ENCODE measurements around the gene PES1.
A peak's percentile ranks its signal among the peaks of the same experiment; 100 is the strongest.
"Not testable (repeated sequence)": the region's sequence is repeated elsewhere in the genome, so short reads cannot be mapped to it uniquely, and the experiment has no call there.

PES1 gene

DNA sequence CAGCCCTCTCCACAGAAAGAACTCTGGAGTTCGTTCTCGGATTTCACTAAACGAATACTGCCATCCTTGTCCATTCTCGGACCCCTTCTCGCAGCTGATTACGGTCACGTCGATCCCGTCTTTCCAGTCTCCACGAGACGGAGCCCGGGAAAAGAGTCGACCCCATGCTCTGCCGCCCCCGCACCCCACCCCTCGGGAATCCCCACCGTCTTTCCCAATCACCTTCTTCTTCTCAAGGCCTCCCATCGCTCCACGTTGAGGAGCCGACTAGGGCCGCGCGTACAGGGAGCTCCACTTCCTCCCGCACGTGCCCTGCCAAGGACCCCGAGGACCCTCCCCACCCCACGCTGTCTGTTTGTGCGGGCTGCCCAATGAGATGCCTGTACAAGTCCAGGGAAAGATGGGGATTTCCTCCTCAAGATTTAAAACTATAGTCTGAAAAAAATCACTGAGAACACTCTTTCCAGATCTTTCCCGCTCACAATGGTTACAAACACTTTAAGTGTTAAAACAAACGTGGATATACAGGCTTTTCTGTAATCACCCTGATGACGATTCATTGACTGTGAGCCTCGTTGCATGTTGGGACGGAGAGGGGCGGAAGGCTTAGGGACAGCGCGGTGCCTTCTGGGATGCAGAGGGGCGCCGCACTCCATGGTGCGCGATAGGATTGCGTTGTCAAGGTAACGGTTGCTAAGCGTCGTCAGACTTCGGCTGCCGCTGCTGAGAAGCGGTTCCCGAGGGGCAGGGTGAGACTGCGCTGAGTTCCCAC, at the start of gene PES1:
Gene PES1 (minus strand): TSS at position 323 of the 772 bp plus-strand sequence. CDS start 77 bp downstream, at position 246.
- peak; percentile 94 for FAIRE-seq

DNA sequence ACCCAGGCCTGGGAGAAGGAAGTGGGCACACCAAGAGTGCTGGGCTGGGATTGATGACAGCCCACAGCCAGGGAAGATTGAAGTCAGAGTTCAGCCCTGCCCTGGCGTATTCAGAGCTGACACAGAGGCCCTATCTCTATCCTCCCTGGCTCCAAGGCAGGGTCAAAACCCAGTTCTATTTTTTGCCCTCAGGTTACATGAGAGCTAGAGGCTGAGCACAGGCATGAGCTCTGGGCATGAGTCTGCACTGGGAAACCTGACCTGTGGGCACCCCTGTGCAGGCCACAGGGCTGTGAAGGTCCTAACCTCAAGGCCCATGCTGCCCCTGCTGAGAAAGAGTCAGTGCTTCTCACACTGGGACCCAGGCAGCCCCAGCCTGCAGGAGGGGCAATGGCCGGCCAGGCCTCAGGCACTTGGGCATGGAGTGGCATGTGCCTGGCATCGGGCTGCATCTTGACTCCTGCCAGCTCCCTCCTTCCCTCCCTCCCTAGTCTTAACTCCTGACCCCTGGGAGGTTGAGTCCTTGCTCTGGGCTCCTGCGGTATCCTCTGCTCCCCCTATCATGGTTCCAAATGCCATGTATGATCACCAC, 49.2 kb upstream of the PES1 start:
- FAIRE-seq: no peak

DNA sequence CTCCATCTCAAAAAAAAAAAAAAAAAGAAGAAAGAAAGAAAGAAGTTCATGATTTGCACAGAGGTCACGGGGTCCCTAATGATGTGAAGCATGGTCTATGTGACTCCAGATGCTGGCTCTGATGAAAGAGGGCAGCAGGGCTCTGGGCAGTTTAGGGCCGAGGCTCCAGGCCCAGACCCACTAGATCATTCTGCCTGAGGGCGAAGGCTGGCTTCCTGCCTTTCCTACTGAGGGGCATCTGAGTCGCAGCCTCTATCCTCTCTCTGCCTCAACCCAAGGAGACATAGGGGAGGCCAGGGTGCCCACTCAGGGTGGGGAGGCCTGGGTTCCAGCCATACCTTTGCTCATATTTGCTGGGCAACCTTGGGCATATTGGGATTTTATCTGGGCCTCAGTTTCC, 48.7 kb upstream of the PES1 start:
- FAIRE-seq: no peak

DNA sequence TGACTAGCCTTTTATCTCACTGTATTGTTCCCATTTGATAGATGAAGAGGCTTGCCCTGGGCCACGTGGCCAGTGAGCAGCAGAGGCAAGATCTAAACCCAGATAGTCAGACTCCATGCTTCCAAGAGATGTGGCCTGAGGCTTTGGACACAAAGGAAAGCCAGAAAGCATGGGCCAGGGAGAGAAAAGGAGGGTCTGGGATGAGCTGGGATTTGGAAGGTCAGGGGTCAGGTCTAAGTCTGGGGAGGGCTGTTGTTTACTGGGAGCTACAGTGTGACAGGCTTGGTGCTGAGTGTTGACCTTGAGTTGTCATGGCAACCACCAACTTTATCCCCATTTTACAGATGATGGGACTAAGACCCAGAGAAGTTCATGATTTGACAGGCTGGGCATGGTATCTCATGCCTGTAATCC, 46.0 kb upstream of the PES1 start:
- FAIRE-seq: no peak

DNA sequence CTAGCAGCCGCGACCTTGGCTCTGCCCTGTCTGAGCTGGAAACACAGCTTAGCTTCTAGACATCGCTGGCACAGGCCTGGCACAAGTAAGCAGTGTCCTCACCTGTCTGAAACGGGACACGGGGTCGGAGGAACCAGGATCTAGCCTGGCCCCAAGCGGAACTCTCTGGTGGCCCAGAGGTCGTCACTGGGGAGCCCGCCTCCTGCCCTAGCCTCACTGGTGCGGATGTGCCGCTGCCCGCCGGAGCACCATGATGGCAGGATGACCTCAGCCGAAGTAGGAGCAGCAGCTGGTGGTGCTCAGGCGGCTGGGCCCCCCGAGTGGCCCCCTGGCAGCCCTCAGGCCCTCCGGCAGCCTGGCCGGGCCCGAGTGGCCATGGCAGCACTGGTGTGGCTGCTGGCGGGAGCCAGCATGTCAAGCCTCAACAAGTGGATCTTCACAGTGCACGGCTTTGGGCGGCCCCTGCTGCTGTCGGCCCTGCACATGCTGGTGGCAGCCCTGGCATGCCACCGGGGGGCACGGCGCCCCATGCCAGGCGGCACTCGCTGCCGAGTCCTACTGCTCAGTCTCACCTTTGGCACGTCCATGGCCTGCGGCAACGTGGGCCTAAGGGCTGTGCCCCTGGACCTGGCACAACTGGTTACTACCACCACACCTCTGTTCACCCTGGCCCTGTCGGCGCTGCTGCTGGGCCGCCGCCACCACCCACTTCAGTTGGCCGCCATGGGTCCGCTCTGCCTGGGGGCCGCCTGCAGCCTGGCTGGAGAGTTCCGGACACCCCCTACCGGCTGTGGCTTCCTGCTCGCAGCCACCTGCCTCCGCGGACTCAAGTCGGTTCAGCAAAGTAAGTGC, 44.7 kb upstream of the PES1 start:
- no peak for FAIRE-seq

DNA sequence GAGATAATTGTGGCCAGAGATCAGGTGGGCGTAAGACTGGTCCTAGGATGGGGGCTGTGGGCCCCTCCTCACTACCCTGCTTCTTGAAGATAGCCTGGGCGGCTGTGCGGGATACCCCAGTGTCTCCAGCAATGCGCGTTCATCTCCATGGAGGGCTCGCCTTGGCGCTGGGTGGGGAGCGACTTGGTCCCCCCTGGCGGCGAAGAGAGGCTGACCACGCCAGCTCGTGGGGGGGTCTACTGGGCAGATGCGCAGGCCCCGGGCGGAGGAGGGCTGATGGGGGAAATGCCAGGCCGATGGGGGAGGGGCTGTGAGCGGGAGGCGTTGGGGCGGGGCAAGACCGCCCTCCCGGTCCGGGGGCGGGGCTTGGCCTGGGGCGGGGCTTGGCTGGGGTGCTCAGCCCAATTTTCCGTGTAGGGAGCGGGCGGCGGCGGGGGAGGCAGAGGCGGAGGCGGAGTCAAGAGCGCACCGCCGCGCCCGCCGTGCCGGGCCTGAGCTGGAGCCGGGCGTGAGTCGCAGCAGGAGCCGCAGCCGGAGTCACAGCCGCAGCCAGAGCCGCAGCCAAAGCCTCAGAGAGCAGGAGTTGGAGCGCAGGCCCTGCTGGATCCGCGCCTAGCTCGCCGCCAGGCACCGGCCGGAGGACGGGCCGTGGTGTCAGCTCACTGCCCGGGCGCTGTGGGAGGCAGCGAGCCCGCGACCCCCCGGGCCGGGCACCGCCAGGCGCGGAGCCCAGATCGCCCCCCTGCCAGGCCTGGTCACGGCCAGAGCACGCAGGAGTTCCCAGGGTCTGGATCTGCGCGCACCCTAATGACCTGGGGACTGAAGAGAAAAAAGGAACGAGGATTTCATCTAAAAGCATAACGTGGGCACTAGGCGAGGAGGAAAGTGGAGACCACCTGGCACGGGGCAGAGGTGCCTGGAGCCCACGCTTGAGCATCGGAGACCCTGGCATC, 43.8 kb upstream of the PES1 start, which contains the start of gene SLC35E4:
Gene SLC35E4 (plus strand): TSS at position 509 of the 953 bp plus-strand sequence. CDS start 670 bp downstream, outside the sequence.
- no peak for FAIRE-seq

DNA sequence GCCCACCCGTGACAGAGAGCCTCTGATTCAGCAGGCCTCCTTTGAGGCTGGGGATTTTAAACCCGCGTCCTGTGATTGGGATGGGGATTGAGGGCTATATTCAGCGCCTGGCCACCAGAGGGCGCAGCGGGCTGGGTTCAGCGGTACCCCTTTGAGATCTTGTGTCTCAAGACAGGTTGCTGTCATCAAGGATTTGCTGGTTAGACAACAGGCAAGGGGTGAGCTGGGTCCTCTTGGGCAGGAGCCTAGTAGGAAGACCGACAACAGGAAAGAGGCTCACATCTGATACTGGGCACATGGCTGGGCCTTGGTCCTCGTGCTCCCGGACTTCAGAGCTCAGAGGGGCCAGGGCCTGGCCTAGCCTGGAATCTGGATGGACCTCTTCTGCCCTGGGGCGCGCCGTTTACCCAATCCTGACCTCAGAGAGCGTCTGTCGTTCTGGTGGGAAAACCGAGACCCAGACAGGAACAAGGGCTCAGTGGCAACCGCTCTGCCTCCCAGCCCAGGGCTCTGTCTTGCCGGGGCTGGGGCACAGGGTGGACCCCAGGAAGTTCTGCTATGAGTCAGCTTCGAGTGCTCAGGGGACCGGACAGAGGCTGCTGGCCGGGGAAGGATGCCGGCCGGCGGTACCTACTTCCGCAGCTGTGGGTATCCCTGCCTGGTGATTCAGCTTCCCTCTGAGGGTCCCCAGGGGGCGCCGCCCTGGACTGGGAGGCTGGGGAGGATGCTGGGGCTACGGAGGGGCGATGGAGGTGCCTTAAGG, 42.9 kb upstream of the PES1 start:
- FAIRE-seq: no peak

DNA sequence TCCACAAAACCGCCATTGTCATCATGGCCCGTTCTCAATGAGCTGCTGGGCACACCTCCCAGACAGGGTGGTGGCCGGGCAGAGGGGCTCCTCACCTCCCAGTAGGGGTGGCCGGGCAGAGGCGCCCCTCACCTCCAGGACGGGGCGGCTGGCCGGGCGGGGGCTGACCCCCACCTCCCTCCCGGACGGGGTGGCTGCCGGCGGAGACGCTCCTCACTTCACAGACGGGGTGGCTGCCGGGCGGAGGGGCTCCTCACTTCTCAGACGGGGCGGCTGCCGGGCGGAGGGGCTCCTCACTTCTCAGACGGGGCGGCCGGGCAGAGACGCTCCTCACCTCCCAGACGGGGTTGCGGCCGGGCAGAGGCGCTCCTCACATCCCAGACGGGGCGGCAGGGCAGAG, 39.8 kb upstream of the PES1 start:
- not testable (repeated sequence) for FAIRE-seq

DNA sequence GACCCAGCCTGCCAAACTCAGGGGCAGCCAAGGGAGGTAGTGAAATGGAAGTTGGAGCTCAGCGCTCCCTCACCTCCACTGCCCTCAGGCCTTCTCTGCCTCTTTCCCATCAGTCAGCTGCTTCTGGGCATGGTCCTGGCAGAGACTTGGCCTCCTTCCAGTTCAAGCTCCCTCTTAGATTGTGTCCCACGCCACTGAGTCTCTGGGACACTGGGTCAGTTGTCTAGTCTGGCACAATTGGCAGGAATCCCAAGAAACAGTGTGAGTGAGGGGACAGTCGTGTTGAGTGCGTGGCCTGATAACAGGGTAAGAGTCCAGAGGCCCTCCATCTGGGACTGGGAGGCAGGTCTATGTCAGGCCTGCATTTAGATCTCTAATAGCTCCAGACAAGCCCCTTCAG, 36.8 kb upstream of the PES1 start:
- no peak for FAIRE-seq

DNA sequence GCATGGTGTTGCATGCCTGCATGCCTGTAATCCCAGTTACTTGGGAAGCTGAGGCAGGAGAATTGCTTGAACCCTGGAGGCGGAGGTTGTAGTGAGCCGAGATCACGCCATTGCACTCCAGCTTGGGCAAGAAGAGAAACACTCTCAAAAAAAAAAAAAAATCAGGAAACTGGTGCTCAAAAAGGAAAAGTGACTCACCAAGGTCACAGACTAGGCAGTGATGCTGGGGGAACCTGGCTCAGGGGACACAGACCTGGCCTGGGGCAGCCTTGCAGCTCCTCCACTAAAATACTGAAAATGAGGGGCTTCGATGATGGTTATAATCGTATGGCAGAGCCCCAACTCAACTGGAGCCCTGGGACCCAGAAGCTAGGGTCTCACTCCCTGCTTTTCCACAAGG, 35.8 kb upstream of the PES1 start:
- no peak for FAIRE-seq

DNA sequence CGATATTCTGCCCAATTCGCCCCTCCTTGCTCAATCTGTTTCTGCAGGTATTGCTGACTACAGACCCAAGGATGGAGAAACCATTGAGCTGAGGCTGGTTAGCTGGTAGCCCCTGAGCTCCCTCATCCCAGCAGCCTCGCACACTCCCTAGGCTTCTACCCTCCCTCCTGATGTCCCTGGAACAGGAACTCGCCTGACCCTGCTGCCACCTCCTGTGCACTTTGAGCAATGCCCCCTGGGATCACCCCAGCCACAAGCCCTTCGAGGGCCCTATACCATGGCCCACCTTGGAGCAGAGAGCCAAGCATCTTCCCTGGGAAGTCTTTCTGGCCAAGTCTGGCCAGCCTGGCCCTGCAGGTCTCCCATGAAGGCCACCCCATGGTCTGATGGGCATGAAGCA, 34.7 kb upstream of the PES1 start:
- no peak for FAIRE-seq

DNA sequence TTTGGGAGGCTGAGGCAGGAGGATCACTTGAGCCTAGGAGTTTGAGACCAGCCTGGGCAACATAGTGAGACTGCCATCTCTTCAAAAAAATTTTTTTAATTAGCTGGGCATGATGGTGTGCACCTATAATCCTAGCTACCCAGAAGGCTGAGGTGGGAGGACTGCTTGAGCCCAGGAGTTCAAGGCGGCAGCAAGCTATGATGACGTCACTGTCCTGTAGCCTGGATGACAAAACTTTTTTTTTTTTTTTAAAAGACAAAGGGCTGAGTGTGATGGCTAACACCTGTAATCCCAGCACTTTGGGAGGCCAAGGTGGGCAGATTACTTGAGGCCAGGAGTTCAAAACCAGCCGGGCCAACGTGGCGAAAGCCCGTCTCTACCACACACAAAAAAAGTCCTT, 28.2 kb upstream of the PES1 start:
- not testable (repeated sequence) for FAIRE-seq

DNA sequence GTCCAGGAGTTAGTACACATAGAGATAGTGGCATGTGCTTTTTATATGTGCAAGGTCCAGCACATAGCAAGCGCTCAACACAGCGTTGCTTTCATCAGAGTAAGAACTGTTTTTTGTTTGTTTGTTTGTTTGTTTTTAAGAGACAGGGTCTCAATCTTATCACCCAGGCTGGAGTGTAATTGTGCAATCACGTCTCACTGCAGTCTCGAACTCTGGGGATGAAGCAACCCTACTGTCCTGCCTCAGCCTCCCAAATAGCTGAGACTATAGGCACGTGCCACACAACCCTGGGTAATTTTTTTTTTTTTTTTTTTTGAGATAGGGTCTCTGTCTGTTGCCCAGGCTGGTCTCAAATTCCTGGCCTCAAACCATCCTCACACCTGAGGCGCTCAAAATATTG, 26.1 kb upstream of the PES1 start:
- no peak for FAIRE-seq

DNA sequence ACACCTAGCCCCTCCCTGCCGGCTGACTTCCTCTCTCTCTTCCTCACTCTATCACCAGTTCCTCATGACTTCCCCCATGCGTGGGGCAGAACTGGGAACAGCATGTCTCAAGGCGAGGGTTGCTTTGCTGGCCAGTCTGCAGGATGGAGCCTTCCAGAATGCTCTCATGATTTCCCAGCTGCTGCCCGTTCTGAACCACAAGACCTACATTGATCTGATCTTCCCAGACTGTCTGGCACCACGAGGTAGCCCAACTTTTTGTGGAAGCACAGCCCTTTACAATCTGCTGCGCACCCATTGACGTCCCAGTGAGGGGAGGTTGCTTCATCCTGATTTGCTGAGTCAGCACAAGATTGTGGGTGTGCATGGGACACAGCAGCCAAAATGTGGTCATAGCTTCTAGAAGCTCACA, 23.8 kb upstream of the PES1 start:
- no peak for FAIRE-seq

DNA sequence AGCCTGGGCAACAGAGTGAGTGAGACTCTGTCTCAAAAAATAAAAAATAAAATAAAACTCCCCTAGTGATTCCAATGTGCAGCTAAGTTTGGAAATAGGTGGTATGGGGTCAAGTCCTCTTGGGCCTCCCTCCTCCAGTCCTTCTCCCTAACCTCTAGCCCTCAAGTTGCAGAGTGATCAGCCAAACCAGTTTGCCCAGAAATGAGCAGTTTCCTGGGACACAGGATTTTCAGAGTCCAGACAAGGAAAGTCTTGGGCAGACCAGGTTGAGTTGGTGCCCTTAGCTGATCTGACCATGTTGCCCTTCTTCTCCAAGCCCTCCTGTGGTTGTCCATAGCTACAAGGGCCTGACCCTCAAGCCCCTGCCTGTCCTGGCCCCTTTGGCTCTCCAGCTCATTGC, 23.2 kb upstream of the PES1 start:
- no peak for FAIRE-seq

DNA sequence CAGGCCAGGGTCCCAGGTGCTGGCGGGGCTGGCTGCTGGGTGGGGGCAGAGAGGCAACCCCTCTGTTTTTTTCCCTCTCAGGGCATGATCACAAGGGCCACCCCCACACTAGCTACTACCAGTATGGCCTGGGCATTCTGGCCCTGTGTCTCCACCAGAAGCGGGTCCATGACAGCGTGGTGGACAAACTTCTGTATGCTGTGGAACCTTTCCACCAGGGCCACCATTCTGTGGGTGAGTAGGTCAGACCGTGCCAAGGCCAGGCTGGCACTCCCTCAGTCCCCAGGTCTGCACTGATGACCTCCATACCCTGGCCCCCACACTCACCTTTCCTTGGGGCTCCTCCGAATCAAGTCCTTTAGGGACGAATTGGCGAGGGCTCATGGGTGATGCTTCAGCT, 22.6 kb upstream of the PES1 start:
- FAIRE-seq: no peak

DNA sequence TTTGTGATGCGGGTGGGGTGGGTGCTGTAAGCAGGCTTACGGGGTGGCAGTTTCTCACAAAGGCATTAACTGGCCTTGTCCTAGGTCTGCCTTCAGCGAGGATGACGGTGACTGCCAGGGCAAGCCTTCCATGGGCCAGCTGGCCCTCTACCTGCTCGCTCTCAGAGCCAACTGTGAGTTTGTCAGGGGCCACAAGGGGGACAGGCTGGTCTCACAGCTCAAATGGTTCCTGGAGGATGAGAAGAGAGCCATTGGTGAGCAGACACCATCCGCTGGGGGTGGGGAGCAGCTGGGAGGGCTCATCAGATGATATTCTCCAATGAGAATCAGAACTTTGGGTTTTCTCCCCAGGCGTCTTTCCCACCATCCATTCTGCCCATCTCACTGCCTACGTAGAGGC, 21.1 kb upstream of the PES1 start:
- FAIRE-seq: no peak

DNA sequence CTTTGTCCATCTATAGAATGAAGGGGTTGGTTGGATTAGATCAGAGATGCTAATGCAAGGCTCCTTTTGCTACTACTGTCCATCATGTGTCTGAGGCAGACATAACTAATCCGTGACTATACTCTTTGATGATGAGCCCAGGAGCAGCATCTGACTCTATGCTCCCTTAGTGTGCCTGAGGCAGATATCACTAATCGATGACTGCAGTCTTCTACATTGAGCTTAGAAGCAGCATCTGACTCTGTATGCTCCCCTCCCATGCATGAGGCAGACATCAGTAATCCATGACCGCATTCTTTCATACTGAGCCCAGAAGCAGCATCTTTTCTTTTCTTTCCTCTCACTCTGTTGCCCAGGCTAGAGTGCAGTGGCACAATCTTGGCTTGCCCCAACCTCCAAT, 19.5 kb upstream of the PES1 start:
- no peak for FAIRE-seq

DNA sequence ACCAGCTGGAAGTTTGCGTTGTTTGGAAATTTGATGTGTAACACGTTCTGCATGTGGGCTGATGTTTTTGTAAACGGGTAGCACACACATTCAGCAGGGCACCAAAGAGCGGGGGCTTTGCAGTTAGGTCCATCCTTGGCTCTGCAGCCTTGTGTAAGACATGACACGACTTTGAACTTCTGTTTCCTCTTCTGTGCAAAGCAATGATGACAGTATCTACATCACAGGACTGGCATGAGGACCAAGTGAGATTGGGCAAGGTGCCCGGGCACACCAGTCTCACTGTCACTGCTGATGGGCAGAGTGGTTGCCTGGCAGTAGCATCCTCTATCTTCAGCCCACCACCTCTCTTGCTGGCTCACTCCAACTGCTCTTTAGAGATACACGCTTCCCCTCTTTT, 18.6 kb upstream of the PES1 start:
- FAIRE-seq: no peak

DNA sequence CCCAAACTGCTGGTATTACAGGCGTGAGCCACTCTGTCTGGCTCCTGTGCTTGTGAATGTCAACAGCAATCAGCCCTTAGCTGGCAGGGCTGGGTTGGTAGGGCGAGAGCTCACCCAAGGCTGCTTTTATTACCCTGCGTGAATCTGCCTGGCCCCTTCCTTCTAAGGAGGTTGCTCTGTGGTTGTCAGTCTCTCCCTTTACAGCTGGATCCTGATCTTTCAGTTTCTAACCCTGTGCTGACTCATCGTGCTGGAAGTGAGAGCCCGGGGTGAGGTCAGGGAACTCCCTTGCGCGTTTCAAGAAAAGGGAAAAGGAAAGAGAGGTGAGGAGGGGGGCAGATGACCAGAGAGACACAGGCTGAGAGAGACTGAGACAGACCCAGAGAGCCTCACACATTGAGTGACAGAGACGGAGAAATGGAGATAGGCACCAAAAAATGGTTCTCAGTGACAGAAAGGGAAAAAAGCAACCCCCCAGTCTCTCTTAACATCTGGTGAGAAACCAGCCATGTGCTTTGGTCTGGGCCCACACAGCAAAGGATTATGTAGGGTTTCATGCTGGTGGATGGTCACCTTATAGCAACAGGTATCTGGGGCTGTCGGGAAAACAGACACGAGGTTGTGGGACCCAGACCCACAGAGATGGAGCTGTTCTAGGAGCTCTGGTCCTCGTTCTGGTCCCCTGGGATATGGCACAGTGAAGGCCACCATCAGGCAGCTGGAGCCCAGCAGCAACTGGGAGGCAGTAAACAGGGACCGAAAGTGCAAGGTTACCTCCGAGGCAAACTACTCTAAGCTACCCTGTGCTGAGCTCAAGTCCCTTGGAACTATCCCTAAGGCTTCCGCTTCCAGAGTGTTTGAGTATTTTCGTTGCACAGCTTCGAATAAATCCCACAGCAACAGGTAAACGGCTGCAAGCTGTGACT, 17.8 kb upstream of the PES1 start:
- FAIRE-seq: no peak

DNA sequence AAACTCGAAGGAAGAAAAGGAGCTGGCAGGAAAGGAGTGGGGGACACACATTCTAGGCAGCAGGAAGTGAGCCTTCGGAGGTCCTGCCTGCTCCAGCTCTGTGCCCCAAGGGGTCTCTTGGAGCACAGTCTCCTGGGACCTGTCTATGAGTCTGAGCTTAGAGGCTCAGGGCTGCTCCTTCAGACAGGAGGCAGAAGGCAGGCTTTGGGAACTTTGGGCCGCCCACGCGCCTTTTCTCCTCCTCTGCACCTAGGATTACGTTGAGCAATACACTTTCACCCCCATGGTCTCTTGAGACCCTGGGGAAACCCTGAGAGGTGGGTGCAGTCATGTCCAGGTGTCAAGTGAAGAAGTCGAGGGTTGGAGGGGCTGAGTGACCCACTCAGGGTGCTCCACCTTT, 16.2 kb upstream of the PES1 start:
- FAIRE-seq: no peak
